Erythroblast (primary cell): ENCODE data around the gene PNMA3.
"Not testable (repeated sequence)": the region's sequence is repeated elsewhere in the genome, so short reads cannot be mapped to it uniquely, and the experiment has no call there.

Source experiments
- GATA1 ChIP-seq: IDR thresholded peaks from 2 replicates; pipeline ENCODE4 v1.6.1; 2011; ENCODE audit warnings: low read depth, mild to moderate bottlenecking, control low read depth, low read length, moderate library complexity
- POLR2A ChIP-seq: IDR thresholded peaks from 2 replicates; pipeline ENCODE4 v1.6.1; 2011; ENCODE audit warnings: mild to moderate bottlenecking, low read length

DNA sequence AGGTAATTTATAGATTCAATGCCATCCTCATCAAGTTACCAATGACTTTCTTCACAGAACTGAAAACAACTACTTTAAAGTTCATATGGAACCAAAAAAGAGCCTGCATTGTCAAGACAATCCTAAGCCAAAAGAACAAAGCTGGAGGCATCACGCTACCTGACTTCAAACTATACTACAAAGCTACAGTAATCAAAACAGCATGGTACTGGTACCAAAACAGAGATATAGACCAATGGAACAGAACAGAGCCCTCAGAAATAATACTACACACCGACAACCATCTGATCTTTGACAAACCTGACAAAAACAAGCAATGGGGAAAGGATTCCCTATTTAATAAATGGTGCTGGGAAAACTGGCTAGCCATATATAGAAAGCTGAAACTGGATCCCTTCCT is 39.1 kb upstream of the PNMA3 start:
- not testable (repeated sequence) for TF ChIP-seq POLR2A, GATA1
